Fibroblast of mammary gland (primary cell): ENCODE measurements around the gene LCN2.
A peak's percentile ranks its signal among the peaks of the same experiment; 100 is the strongest.

Experiments
- DNase-seq: peaks from one replicate; pipeline ENCODE4 v3.0.0-alpha.2; 2010; ENCODE audit warnings: low read depth
- H3K4me3 ChIP-seq: 2 replicates; pipeline ENCODE4 v1.5.1; 2011; ENCODE audit warnings: low read depth, mild to moderate bottlenecking, low read length, moderate library complexity; ENCODE audit not compliant: control insufficient read depth
- TF ChIP-seq, protein P1 (sequence below): conservative IDR thresholded peaks from 2 replicates; pipeline ENCODE4 v1.5.1; 2011; ENCODE audit warnings: low read depth, low read length, inconsistent platforms; ENCODE audit not compliant: control insufficient read depth, insufficient read depth

LCN2 gene

DNA sequence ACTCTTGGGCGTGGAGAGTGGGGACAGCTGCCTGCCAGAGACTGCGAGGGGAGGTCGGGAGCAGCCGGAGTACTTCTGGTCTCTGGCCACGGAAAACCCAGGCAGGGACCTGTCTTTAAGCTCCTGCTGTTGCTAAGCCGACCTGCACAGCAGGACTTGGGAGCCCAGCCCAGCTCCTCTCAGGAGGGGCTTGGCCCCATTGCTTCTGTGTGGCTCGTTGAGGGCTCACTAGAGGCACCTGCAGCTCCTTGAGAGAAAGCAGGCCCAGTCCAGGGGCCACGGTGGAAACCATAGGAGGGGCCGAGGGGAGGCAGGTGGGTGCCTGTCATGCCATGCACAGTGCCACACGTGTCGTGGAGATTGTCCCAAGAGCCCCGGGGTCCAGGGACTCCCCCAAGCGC lies 3.3 kb upstream of the LCN2 start:
- TF ChIP-seq, protein P1, sequence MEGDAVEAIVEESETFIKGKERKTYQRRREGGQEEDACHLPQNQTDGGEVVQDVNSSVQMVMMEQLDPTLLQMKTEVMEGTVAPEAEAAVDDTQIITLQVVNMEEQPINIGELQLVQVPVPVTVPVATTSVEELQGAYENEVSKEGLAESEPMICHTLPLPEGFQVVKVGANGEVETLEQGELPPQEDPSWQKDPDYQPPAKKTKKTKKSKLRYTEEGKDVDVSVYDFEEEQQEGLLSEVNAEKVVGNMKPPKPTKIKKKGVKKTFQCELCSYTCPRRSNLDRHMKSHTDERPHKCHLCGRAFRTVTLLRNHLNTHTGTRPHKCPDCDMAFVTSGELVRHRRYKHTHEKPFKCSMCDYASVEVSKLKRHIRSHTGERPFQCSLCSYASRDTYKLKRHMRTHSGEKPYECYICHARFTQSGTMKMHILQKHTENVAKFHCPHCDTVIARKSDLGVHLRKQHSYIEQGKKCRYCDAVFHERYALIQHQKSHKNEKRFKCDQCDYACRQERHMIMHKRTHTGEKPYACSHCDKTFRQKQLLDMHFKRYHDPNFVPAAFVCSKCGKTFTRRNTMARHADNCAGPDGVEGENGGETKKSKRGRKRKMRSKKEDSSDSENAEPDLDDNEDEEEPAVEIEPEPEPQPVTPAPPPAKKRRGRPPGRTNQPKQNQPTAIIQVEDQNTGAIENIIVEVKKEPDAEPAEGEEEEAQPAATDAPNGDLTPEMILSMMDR = no peak
- no peak overlapping the region for H3K4me3 ChIP-seq
- DNase-seq = no peak

DNA sequence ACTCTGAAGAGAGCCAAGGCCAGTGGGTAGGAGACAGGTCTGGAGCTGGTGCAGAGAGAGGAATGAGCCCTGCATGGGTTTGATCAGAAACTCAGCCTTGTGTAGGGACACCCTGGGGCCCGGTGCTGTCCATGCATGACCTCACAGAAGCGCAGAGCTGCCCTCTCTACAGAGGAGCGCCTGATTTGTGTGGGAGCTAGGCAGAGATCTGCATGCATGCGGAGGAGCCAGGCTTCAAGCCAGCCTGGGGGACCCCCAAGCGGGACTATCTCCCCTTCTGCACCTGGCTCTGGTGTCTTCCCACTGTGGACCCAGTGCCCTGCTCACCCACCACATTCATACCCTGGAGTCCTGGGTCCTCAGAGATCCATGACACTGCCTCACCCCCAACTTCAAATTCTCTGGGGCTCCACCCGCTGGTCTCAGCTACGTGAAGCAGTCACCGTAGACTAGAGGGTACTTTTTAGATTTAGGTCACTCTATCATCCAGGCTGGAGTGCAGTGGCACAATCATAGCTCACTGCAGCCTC lies 2.6 kb upstream of the LCN2 start:
- TF ChIP-seq, protein P1 = no peak
- DNase-seq = no peak
- H3K4me3 ChIP-seq = no peak overlapping the region

DNA sequence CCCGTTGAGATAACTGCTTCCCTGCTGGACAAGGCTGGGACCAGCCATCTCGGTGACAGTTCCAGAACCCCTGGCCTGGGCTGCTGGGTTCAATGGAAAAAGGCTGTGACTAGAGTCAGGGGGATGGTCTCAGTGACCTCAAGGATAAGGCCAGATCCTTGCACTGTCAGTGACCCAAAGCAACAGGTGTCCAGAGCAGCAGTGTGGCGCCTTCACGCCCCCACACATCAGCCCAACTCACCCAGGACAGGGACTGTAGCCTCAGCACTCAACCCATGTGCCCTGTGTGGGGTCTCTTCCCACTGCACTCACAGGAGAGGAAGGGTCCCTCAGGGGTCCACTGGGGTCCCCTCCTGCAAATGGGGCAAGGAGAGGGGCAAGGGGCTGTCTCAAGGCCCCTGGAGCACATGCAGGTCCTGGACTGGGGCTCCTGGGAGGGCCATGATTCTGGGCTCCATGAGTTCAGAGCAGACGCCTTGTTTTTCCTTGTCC lies 698 bp upstream of the LCN2 start:
- no peak for DNase-seq
- TF ChIP-seq, protein P1 = no peak
- H3K4me3 ChIP-seq = no peak overlapping the region

DNA sequence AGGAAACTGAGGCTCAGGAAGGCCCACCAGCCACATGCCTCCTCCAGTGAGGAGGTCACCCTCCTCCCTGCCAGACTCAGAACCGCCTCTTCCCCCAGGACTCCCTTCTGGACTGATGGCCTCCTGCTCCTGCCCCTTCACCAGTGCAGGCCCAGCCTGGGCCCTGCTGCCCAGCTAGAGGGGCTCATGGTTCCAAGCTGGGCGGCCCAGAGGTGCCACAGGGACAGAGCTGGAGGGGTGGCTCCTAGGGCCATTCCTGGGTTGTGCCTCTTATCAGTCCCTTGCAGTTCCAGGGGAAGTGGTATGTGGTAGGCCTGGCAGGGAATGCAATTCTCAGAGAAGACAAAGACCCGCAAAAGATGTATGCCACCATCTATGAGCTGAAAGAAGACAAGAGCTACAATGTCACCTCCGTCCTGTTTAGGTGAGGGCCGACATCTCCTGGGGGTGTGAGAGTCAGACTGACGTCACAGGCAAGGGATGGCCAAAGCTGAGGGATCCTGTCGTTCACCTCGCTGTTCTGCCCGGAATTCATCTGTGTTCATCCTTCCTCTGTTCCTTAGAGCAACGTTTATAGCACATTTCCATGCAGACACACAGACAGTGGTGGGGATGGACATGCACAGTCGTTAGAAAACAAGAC lies 819 bp downstream of the LCN2 start:
- TF ChIP-seq, protein P1 = no peak
- H3K4me3 ChIP-seq = no peak overlapping the region
- no peak for DNase-seq

DNA sequence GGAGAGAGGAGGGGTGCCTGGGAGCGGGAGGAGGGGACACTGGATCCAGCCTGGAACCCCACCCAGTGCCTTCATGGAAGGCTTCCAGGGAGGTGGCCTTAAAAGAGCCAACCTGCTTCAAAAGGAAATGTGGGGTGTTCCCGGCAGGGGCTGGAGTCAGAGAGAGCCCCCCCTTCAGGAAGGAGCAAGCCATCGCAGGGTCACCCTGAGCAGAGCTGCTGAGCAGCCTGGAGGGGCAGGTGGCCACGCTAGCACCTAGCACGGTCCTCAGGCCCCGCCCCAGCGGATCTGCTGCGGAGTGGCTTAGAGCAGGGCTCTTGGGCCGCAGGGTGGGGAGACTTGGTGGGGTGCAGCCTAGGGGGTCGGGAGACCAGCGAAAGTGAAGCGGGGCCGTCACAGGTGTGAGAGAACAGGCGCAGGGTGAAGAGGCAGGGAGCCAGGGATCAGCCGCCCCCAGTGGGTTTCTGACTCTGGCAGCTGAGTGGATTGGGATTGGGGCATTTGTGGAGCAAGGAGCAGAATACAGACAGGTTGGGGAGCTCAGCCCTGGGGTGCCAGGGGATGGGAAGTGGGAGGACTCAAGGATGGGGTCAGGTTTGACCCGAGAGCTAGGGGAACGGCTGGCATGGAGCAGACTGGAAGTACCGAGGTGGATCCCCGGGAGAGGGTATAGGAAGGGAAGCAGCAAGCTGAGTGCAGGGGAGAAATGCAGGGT lies 1.5 kb downstream of the LCN2 start:
- no peak for DNase-seq
- TF ChIP-seq, protein P1 = peak; percentile 16

DNA sequence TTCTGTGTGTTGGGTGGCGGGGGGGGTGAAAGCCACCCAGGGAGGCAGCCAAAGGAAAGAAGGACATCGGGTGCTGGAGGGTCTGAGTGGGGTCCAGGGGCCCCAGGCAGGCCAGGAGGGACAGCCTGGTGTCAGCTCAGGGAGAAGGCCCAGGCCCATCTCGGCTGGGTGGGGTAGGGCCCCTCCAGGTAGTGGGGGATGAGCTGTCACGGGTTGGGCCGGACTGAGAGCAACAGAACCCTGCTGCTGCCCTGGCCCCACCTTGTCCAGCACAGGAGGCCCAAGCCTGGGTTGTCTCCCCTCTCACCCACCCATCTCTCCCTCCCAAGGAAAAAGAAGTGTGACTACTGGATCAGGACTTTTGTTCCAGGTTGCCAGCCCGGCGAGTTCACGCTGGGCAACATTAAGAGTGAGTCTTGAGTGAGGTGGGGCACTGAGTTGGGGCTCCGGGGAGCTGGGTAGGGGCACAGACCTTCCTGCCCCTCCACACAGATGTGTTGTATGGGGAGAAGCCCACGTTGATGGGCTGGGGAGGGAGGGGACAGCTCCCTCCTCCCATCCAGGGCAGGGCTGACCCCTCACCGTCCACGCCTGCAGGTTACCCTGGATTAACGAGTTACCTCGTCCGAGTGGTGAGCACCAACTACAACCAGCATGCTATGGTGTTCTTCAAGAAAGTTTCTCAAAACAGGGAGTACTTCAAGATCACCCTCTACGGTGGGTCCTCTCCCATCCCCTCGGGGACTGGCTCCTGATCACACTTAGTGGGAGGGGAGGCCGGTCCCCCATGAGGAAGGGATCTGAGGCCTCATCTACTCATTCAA lies 2.3 kb downstream of the LCN2 start:
- DNase-seq = no peak
- no peak overlapping the region for H3K4me3 ChIP-seq
- TF ChIP-seq, protein P1 = no peak

More for the DNA sequence above, 1.5 kb downstream of the LCN2 start:
- no peak overlapping the region for H3K4me3 ChIP-seq
